Mucosa of descending colon (tissue), 3 donors: Measurements from ENCODE around the gene RETREG1. TPM values are rescaled to one million over a fixed set of nuclear protein-coding genes. Genes with fewer than 3 reads are reported as not detected.

Source experiments
- ATAC-seq: fragments of 200-7000 bp; cut with Tn5 transposase; one replicate; pipeline ENCODE4 v1.9.1; 2020; ENCODE audit warnings: mild to moderate bottlenecking, moderate library complexity
- DNase-seq, 3 donors: peaks; one replicate each; pipeline ENCODE4 v3.0.0-alpha.2; 2020
- H3K36me3 ChIP-seq: fragments of 200-600 bp; one replicate; pipeline ENCODE4 v1.8.0; 2021; ENCODE audit warnings: low read depth, mild to moderate bottlenecking
- H3K4me1 ChIP-seq: fragments of 200-600 bp; one replicate; pipeline ENCODE4 v1.8.0; 2021; ENCODE audit warnings: low read depth, mild to moderate bottlenecking
- H3K4me3 ChIP-seq: fragments of 200-600 bp; one replicate; pipeline ENCODE4 v1.8.0; 2021; ENCODE audit warnings: mild to moderate bottlenecking
- H3K9me3 ChIP-seq: fragments of 200-600 bp; one replicate; pipeline ENCODE4 v1.8.0; 2021; ENCODE audit warnings: mild to moderate bottlenecking
- CTCF ChIP-seq: fragments of 200-600 bp; IDR thresholded peaks from one replicate; pipeline ENCODE4 v1.8.0; 2022; ENCODE audit warnings: antibody characterized with exemption, mild to moderate bottlenecking
- intact Hi-C, 2 donors: fragments of 100-400 bp; cut with DNase I in 1 of 2; cut with micrococcal nuclease in 1 of 2; formaldehyde crosslinking; loops; one replicate each; pipeline versions ENCODE4 v1.11.0 to v1.11.1; 2022; cut with DNase I, micrococcal nuclease
- total RNA-seq, 3 donors: library from RNA; stranded (reverse); fragmentation: NEBNext Ultra II Directional in 2 of 3; extraction: Animal tissue kit (Norgen Biotek cat#: 25700) in 2 of 3; gene quantifications; one replicate each; pipeline versions ENCODE4 v1.2.1 to v1.2.4, GENCODE V29; 2021 to 2023
- donor health status: DM: no; HTN: no; CAD: no; lungs with moderate emphysema.
- donor health status: DM: no; HTN: no; CAD: no.
- donor health status: DM: no; HTN: yes; CAD: no.

Gene RETREG1
- total RNA-seq, 3 donors from 2014 or later = 54.1 to 102 (median 55.8) TPM

- Histone ChIP-seq H3K9me3 (no peaks in the 10 kb centered on the region), H3K36me3 (no peaks in the 10 kb centered on the region), H3K4me3 (no peak overlapping the region), H3K4me1 (no peaks in the 10 kb centered on the region)
- TF ChIP-seq CTCF = no peak
- no peak for DNase-seq
- intact Hi-C loops = no loop called here
- ATAC-seq = no peak
These were observed 37.5 kb downstream of the RETREG1 start for GRCh38 chr5:16579142-16579847.

DNA sequence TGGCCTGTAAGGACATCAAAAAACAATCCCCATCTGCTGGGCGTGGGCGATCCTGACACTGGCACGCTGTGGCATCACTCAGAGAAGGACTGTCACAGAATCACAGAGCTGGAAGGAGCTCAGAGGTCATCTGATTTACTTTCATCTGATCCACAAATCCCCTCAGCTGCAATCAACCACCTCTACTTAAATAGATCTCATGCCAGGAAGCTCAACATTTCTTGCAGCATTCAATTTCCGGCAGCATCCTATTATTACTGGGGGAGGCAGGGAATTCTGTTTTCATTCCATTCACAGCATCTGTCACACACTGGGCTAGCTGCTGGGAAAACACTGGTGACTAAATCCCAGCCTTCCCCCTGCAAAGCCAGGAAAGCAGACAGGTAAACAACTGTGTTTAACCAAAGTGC is 38.3 kb downstream of the RETREG1 start:
- no peaks in the 10 kb centered on the region for H3K9me3 ChIP-seq
- H3K4me3 ChIP-seq = no peak overlapping the region
- TF ChIP-seq CTCF = no peak
- H3K36me3 ChIP-seq = no peaks in the 10 kb centered on the region
- H3K4me1 ChIP-seq = peaks cover 6% of the 10 kb centered on the region
- no peak for ATAC-seq
- intact Hi-C loops = no loop called here
- no peak for DNase-seq

DNA sequence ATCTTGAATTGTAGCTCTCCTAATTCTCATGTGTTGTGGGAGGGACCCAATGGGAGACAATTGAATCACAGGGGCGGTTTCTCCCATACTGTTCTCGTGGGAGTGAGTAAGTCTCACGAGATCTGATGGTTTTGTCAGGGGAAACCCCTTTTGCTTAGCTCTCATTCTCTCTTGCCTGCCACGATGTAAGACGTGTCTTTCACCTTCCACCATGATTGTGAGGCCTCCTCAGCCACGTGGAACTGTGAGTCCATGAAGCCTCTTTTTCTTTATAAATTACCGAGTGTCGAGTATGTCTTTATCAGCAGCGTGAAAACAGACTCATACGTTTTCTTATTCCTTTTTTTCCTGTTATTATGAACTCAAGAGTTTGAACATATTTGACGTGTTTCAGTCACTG is 39.1 kb downstream of the RETREG1 start:
- TF ChIP-seq CTCF = no peak

GRCh38 chr5:16574789-16575721 is 41.7 kb downstream of the RETREG1 start:
- ATAC-seq = no peak
- H3K36me3 ChIP-seq = no peaks in the 10 kb centered on the region

More for the DNA sequence above, 39.1 kb downstream of the RETREG1 start:
- intact Hi-C loops = no loop called here
- Histone ChIP-seq H3K36me3 (no peaks in the 10 kb centered on the region), H3K9me3 (no peaks in the 10 kb centered on the region), H3K4me3 (no peak overlapping the region), H3K4me1 (peaks cover 11% of the 10 kb centered on the region)
- no peak for DNase-seq
- ATAC-seq = no peak

DNA sequence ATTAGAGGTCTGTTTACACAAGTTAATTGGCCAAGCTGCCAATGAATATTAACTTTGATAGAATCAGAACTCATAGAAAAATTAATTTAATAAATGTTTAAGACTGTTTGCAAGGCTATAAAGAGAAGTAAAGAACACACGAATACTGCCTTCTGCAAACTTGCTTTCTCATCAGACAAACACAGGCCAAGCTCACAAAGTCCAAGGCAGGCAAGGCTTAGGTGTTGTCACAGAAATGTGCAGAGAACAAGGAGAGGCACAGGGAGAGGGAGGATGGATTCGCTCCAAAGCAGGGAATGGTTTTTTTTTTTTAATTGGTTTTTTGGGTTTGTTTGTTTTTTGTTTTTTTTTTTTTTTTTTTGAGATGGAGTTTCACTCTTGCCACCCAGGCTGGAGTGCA is 43.4 kb downstream of the RETREG1 start:
- Histone ChIP-seq H3K4me1 (peaks cover 11% of the 10 kb centered on the region), H3K4me3 (no peak overlapping the region), H3K9me3 (no peaks in the 10 kb centered on the region), H3K36me3 (no peaks in the 10 kb centered on the region)
- ATAC-seq (peak; percentile 78), DNase-seq (no peak)
- TF ChIP-seq CTCF = no peak
- intact Hi-C loops = no loop called here

More at GRCh38 chr5:16574789-16575721, 41.7 kb downstream of the RETREG1 start:
- no peak for DNase-seq
- intact Hi-C loops = no loop called here
- Histone ChIP-seq H3K9me3 (no peaks in the 10 kb centered on the region), H3K4me3 (no peak overlapping the region), H3K4me1 (peaks cover 11% of the 10 kb centered on the region)
- no peak for TF ChIP-seq CTCF
